ENCODE data around the gene TMEM270. TPM values are rescaled to one million over a fixed set of nuclear protein-coding genes. Genes with fewer than 3 reads are reported as not detected.
A peak's percentile ranks its signal among the peaks of the same experiment; 100 is the strongest.
"Not testable (repeated sequence)": the region's sequence is repeated elsewhere in the genome, so short reads cannot be mapped to it uniquely, and the experiment has no call there.

TMEM270 gene
- total RNA-seq, 6 donors from 2014 or later = not detected

DNA sequence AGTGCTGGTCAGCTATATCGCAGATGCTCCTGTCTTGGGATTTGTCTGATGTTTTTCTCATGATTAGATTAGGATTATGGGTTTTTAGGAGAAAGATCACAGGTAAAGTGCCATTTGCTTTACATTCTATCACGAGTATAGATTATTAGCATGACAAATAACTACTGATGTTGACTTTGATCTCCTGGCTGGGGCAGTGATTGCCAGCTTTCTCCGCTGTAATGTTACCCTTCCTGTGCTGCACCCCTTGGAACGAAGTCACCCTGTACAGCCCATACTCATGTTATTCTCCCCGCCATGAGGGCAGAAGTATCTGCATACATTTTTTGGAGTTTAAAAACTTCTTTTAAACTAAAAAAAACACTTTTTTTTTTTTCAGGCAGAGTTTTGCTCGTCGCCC lies 40.9 kb upstream of the TMEM270 start:
- H3K4me1 ChIP-seq = peaks cover 0 to 12% (median 0%) of the 10 kb centered on the region in 4 donors
- WGBS, 2 donors = 87 to 93% methylated on average over 7 of the region's 7 CpGs
- ATAC-seq (ENCODE audit: low FRiP score in 2 of 2) (no peak), DNase-seq (no peak)
- TF ChIP-seq, protein P1, sequence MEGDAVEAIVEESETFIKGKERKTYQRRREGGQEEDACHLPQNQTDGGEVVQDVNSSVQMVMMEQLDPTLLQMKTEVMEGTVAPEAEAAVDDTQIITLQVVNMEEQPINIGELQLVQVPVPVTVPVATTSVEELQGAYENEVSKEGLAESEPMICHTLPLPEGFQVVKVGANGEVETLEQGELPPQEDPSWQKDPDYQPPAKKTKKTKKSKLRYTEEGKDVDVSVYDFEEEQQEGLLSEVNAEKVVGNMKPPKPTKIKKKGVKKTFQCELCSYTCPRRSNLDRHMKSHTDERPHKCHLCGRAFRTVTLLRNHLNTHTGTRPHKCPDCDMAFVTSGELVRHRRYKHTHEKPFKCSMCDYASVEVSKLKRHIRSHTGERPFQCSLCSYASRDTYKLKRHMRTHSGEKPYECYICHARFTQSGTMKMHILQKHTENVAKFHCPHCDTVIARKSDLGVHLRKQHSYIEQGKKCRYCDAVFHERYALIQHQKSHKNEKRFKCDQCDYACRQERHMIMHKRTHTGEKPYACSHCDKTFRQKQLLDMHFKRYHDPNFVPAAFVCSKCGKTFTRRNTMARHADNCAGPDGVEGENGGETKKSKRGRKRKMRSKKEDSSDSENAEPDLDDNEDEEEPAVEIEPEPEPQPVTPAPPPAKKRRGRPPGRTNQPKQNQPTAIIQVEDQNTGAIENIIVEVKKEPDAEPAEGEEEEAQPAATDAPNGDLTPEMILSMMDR (IDR thresholded peaks at IDR 0.05) = no peak
- no peak for TF ChIP-seq POLR2AphosphoS5 (IDR thresholded peaks at IDR 0.05)
- no peak for TF ChIP-seq EP300 (IDR thresholded peaks at IDR 0.05)
- no peak for TF ChIP-seq POLR2A (IDR thresholded peaks at IDR 0.05)
- H3K27me3 ChIP-seq = no peaks in the 10 kb centered on the region
- H3K36me3 ChIP-seq = no peaks in the 10 kb centered on the region
- no peaks in the 10 kb centered on the region for H3K9me3 ChIP-seq
- no peak overlapping the region for H3K4me3 ChIP-seq
- H3K27ac ChIP-seq = no peak overlapping the region

DNA sequence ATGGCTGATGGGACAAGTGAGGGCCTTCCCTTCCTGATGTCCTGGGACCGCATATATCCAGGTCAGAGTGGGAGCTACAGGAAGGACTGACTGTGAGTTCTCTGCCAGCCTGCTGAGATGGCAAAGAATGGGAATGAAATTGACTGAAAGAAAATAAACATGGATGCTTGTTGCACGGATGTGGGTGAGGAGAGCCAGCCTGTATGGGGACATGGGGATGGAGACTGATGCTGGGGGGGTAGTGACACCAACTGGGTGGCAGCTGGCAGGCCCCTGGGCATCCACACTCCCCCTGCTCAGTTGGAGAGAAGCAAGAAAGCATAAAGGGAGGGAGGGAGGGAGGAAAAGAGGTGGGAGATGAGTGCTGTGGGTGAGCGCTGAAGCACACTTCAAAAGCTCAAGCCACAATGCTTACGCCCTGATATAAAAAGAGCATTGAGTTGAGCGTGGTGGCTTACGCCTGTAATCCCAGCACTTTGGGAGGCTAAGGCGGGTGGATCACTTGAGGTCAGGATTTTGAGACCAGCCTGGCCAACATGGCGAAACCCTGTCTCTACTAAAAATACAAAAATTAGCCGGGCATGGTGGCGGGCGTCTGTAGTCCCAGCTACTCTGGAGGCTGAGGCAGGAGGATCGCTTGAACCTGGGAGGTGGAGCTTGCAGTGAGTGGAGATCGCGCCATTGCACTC lies 39.2 kb upstream of the TMEM270 start:
- not testable (repeated sequence) for H3K36me3 ChIP-seq; H3K27me3 ChIP-seq; H3K27ac ChIP-seq; H3K9me3 ChIP-seq; ATAC-seq (ENCODE audit: low FRiP score in 2 of 2); H3K4me3 ChIP-seq
- peak in 1 of 2 donors; percentile 8 for DNase-seq
- WGBS, 2 donors = 88 to 96% methylated on average over 14 of the region's 14 CpGs
- peaks cover 3 to 26% (median 9%) of the 10 kb centered on the region in 4 donors for H3K4me1 ChIP-seq

DNA sequence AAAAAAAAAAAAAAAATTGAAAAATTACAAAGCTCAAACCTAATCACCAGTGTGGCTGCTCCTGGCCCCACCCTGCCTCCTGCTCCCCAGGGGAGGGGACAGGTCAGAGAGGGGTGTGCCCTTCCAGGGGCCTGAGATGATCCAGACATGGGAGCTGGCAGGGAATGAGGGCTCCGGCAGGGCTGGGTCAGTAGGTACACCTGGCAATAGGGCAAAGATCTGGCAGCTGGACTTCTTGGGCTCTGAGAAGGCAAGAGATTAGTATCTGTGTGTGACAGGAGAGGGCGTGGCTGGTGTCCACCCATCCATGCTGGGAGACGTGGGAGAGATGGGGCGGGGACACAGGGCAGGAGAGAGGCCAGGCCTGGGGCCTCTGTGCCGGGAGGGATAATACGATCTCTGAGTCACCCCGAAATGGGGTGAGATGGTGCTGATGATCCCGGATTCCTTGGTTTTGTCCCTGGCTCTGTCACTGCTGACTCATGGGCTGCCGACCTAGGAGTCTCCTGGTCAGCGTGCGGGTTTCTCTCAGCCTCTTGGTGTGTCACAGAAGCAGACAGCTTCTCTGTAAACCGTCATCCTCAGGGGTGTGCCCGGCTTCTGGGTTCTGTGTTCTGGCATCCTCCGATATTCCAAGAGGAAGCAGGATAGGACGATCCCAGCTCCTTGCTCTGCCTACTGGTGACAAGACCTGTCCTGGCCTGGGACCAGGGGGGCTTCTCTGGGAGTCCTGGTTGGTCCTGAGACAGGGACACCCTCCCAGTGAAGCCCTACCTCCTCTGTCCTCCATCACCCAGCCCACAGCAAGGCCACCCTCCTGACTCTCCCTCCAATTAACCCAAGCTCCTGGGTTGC lies 38.4 kb upstream of the TMEM270 start:
- no peaks in the 10 kb centered on the region for H3K36me3 ChIP-seq
- no peaks in the 10 kb centered on the region for H3K27me3 ChIP-seq
- no peak overlapping the region for H3K27ac ChIP-seq
- no peaks in the 10 kb centered on the region for H3K9me3 ChIP-seq
- 72 to 78% methylated on average over 13 to 15 of the region's 15 CpGs for WGBS, 2 donors
- no peak overlapping the region for H3K4me3 ChIP-seq
- ATAC-seq (ENCODE audit: low FRiP score in 2 of 2) = peak; percentile 35 to 93
- TF ChIP-seq, protein P1 (IDR thresholded peaks at IDR 0.05) = no peak
- TF ChIP-seq POLR2A (IDR thresholded peaks at IDR 0.05) (no peak), POLR2AphosphoS5 (IDR thresholded peaks at IDR 0.05) (no peak), EP300 (IDR thresholded peaks at IDR 0.05) (no peak)
- H3K4me1 ChIP-seq = peaks cover 11 to 34% (median 17%) of the 10 kb centered on the region in 4 donors
- peak in 1 of 2 donors; percentile 24 for DNase-seq

DNA sequence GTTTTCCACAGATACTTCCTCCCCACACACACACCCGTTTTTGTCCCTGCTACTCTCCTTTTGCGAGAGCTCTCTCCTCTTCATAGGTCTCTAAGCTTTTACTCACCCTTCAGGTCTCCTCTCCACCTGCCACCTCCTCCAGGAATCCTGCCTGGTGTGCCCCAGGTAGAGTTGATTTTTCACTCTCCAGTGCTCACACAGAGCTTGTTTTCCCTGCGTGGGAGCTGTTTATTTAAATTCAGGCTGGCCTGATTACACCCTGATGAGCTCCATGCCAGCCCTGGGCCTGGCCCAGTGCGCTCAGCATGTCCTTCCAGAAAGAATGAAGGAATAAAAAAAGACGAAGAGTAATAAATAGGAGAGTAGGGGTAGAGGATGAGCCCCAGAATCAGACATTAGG lies 37.7 kb upstream of the TMEM270 start:
- no peak overlapping the region for H3K27ac ChIP-seq
- DNase-seq = no peak
- no peak for ATAC-seq (ENCODE audit: low FRiP score in 2 of 2)
- no peak overlapping the region for H3K4me3 ChIP-seq
- H3K27me3 ChIP-seq = no peaks in the 10 kb centered on the region
- peaks cover 18 to 41% (median 24%) of the 10 kb centered on the region in 4 donors for H3K4me1 ChIP-seq
- WGBS, 2 donors = 79 to 80% methylated on average over 5 of the region's 5 CpGs
- TF ChIP-seq POLR2A (IDR thresholded peaks at IDR 0.05) = no peak
- no peak for TF ChIP-seq POLR2AphosphoS5 (IDR thresholded peaks at IDR 0.05)
- TF ChIP-seq EP300 (IDR thresholded peaks at IDR 0.05) = no peak
- no peaks in the 10 kb centered on the region for H3K9me3 ChIP-seq
- H3K36me3 ChIP-seq = no peaks in the 10 kb centered on the region

DNA sequence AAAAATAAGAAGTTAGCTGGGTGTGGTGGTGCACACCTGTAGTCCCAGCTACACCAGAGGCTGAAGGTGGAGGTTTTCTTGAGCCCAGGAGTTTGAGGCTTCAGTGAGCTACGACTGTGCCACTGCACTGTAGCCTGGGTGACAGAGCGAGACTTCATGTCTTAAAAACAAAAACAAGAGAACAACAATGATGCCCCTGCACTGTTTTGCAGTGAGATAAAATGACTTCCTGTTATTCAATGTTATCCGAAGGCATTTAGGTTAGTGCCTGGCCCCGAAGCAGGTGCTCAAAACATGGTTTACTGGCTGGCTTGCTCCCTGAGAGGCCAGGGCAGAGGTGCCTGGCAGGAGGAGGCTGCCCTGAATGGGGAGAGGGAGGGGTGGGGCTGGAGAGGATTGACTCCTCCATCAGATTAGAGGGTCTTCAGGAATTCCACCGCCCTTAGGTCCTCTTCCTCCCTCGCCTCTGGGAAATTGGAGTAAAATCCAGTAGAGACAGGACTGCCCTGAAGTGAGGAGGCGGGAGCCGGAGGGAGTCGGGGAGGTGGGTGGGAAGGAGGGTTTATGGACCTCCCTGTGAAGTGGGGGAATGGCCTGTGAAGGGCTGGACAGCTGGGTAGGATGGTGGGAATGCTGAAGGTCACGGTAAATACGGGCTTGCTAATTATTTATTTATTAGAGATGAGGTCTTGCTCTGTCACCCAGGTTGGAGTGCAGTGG lies 36.9 kb upstream of the TMEM270 start:
- Histone ChIP-seq H3K9me3 (no peaks in the 10 kb centered on the region), H3K4me1 (peaks cover 26 to 46% (median 32%) of the 10 kb centered on the region in 4 donors), H3K27me3 (no peaks in the 10 kb centered on the region), H3K27ac (no peak overlapping the region), H3K36me3 (no peaks in the 10 kb centered on the region), H3K4me3 (no peak overlapping the region)
- 65 to 70% methylated on average over 11 of the region's 11 CpGs for WGBS, 2 donors
- no peak for DNase-seq
- ATAC-seq (ENCODE audit: low FRiP score in 2 of 2) = no peak
- no peak for TF ChIP-seq EP300 (IDR thresholded peaks at IDR 0.05)
- TF ChIP-seq, protein P1 (IDR thresholded peaks at IDR 0.05) = no peak
- no peak for TF ChIP-seq POLR2AphosphoS5 (IDR thresholded peaks at IDR 0.05)
- TF ChIP-seq POLR2A (IDR thresholded peaks at IDR 0.05) = no peak
